ENCODE results near the gene ZSCAN21. TPM values are rescaled to one million over a fixed set of nuclear protein-coding genes. Genes with fewer than 3 reads are reported as not detected.

ZSCAN21 gene
- total RNA-seq, 4 donors from 2014 or later = 6.7 to 15.6 (median 12.1) TPM

DNA sequence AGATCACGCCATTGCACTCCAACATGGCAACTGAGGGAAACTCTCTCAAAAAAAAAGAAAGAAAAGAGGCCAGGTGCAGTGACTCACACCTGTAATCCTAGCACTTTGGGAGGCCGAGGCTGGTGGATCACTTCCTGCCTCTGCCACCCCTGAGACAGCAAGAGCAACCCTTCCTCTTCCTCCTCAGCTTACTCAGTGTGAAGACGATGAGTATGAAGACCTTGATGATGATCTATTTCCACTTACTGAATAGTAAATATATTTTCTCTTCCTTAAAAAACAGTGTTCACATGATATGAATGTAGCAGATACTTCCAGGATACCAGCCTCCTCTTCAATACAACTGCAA lies 36.3 kb upstream of the ZSCAN21 start:
- TF ChIP-seq, protein P1, sequence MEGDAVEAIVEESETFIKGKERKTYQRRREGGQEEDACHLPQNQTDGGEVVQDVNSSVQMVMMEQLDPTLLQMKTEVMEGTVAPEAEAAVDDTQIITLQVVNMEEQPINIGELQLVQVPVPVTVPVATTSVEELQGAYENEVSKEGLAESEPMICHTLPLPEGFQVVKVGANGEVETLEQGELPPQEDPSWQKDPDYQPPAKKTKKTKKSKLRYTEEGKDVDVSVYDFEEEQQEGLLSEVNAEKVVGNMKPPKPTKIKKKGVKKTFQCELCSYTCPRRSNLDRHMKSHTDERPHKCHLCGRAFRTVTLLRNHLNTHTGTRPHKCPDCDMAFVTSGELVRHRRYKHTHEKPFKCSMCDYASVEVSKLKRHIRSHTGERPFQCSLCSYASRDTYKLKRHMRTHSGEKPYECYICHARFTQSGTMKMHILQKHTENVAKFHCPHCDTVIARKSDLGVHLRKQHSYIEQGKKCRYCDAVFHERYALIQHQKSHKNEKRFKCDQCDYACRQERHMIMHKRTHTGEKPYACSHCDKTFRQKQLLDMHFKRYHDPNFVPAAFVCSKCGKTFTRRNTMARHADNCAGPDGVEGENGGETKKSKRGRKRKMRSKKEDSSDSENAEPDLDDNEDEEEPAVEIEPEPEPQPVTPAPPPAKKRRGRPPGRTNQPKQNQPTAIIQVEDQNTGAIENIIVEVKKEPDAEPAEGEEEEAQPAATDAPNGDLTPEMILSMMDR (IDR thresholded peaks at IDR 0.05; ENCODE audit: low read depth) = no peak

DNA sequence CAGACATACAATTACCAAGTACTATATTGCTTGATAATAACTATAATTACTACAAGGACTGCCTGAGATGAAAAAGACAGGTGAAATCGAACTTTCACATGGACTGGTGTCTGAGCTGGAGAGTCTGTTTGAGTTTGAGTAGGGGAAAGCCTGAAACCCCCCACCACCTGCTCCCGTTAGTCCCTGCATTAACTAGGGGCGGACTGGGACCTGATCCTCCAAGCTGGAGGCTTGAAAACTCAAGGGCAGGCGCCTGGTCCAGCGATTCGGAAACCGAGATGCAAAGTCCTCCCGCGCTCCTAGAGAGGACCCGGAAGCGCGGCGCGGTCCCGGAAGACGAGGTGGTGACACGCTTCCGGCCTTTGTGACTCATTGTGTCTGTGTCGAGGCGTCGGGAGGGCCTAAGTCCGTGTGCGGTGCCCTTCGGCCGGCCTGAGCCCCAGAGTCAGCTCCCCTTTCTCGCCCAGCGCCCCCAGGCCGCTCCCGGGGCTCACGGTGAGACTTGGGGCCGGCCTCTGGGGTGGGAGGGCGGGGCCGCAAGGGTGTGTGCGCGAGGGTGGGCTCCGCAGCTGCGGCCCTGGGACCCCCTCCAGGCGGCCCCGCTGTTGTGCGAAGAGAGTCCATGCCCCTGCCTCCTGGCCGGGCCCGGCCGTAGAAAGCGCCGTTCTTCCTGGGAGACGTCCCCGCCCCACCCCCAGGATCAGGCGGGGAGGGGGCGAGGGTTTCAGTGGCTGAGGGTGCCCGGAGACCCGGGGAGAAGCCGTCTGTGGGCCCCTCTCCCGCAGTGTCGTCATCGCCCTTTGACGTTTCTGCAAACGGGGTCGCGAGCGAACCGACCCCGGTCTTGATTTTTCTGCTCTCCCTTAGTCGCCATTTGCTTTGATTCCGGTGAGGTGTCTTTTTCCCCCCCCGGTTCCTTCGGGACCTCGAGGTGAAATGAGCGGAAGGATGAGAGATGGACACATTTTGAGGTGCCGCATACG lies 34.1 kb upstream of the ZSCAN21 start, which contains the start of gene ZKSCAN1:
ZKSCAN1 (plus strand) TSS at position 365 of the 983 bp plus-strand sequence. CDS start 7,911 bp downstream, outside the sequence.
- TF ChIP-seq, protein P1 (IDR thresholded peaks at IDR 0.05; ENCODE audit: low read depth) = no peak

DNA sequence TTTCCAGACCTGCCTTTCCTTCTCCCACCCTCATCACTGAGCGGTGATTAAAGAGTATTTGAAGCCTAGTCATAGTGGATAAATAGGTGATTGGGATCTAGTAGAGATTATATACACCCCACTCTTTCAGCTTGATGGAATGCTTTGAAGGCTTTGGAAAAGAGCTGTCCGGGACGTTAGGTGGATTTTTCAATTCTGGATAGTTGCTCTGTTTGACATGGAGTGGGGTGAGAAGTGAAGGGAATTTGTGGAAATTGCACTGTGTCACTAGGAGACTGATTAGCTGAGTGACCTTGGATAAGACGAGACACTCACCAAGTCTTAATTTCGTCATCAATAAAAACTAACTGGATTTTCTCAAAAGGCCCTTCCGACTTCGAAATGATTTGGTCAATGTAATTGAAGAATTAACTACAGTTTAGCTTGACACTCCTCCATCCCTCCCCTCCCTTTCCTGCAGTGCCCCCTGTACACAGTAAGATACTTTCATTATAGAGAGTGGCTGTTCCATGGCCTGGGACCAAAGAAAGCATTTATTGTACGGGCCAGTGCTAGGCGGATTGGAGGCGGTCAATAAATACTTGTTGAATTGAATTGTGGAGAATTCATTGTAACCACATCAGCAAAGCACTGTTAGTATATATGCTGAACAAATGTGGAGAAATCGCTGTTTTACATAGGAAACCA lies 33.2 kb upstream of the ZSCAN21 start:
- TF ChIP-seq, protein P1 (IDR thresholded peaks at IDR 0.05; ENCODE audit: low read depth) = no peak

DNA sequence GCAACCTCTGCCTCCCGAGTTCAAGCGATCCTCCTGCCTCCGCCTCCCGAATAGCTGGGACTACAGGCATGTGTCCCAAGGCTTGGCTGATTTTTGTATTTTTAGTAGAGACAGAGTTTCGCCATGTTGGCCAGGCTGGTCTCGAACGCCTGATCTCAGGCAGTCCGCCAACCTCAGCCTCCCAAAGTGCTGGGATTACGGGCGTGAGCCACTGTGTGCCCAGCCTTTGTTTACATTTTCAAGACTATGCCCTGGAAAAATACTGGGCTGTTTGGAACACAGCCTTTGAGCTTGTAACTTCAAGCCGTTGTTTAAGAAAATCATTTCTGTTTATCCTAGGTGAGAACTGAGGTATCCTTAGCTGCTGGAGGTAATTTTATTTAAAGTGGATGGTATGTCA lies 32.3 kb upstream of the ZSCAN21 start:
- TF ChIP-seq, protein P1 (IDR thresholded peaks at IDR 0.05; ENCODE audit: low read depth) = no peak

DNA sequence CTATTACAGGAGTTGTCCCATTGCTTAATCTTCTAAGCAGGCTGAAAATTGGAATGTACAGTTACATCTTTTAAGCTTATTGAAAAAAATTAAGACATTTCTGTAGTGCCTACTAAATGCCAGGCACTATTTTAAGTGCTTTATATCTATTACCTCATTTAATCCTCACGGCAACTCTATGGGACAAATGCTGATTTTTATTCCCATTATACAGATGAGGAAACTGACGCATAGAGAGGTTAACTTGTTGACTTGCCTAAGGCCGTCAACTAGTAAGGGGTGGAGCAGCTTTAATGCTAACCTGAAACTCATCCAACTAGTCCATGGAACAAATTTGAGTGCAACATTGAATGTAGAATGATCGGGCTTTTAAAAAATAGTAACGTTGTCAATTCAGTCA lies 31.7 kb upstream of the ZSCAN21 start:
- TF ChIP-seq, protein P1 (IDR thresholded peaks at IDR 0.05; ENCODE audit: low read depth) = no peak

DNA sequence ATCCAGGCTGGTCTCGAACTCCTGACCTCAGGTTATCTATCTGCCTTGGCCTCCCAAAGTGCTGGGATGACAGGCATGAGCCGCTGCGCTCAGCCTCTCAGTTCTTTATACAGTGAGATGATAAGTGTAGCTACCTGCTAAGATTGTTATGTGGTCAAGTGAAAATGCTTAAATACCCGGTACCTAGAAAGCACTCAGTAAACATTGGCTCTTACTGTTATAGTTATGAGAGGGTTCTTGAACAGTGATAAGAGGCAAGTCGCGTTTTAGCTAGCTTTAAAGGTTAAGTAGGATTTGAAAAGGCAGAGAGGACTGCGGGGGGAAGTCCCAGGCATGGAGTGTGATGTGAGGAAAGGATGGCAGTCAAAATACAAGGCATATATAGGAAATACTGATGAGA lies 29.7 kb upstream of the ZSCAN21 start:
- TF ChIP-seq, protein P1 (IDR thresholded peaks at IDR 0.05; ENCODE audit: low read depth) = no peak

DNA sequence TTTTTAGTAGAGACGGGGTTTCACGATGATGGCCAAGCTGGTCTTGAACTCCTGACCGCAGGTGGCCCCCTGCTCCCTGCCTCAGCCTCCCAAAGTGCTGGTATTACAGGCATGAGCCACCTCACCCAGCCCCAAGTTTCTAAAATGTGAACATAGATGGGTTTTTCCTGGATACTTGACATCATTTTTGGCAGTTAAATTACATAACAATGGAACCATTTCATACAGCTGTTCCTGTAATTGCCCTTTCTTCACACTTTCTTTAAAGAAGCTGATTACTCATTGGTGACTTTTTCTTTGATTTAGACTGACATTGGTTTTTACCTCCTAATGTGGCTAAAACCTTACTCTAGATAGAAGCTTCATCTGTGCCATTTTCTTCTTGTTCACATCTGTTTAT lies 28.3 kb upstream of the ZSCAN21 start:
- TF ChIP-seq, protein P1 (IDR thresholded peaks at IDR 0.05; ENCODE audit: low read depth) = no peak
